ENCODE measurements around the gene ERC2.

- TF ChIP-seq CTCF (IDR thresholded peaks at IDR 0.05; ENCODE audit: low read length) (no peak), EZH2 (IDR thresholded peaks at IDR 0.05; ENCODE audit: borderline replicate concordance, low read length) (no peak)
Observed at GRCh38 chr3:56288258-56288657, 180.0 kb downstream of the ERC2 start.
